Left renal cortex interstitium (tissue), 4 donors: ENCODE results near the gene TAF4. TPM values are rescaled to one million over a fixed set of nuclear protein-coding genes. Genes with fewer than 3 reads are reported as not detected.

Experiments
- DNase-seq, 4 donors: peaks; one replicate each; pipeline ENCODE4 v3.0.0-alpha.2; 2013; ENCODE audit warnings: low read depth in 4 of 4, low spot score in 2 of 4, missing footprints in 1 of 4
- polyA plus RNA-seq, 4 donors: library from polyadenylated mRNA; unstranded; fragments of 120-200 nt; gene quantifications; one replicate each; pipeline ENCODE4 v1.2.1, GENCODE V29; 2013; ENCODE audit not compliant: insufficient read length in 4 of 4

TAF4 gene
- polyA plus RNA-seq, 4 donors, result 14.1 to 28.7 (median 20.1) TPM

DNA sequence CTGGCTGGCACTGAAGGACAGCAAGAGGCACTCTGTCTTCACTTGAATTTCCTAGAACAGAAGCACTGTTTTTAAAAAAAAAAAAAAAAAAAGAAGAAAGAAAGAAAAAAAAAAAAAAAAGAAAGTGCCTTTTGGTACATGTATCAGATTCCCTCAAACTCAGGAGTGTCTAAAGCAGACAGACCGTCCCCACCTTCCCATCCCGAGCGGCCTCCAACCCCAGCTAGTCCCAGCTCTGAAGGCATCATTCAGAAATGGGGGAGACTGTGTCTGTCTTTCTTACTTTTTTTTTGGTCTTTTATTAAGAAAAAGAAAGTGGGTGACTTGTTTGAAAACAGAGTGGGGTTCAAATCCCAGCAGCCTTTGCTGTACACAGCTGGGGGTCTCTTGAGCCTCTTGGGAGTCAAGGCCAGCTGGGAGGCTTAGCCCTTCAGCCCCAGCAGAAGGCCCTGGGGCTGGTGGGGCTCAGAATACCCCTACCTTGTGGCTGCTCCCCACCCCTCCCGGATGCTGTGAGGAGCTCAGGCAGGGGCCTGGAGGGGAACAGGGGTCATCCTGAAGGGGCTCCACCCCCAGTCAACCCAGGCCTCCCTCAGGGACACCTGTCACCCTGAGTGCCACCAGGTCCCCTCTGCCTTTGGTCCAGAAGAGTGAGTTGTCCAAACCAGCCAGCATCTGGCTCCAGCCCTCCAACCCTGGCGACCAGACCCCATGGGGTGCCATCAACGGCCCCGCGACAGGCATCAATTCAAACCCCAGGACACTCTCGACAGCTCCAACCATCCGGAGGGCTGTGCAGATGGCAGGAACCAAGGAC, 128.3 kb downstream of the TAF4 start:
- DNase-seq, result no peak

- DNase-seq, result no peak
Measured at GRCh38 chr20:61936701-61937131, 129.0 kb downstream of the TAF4 start.

DNA sequence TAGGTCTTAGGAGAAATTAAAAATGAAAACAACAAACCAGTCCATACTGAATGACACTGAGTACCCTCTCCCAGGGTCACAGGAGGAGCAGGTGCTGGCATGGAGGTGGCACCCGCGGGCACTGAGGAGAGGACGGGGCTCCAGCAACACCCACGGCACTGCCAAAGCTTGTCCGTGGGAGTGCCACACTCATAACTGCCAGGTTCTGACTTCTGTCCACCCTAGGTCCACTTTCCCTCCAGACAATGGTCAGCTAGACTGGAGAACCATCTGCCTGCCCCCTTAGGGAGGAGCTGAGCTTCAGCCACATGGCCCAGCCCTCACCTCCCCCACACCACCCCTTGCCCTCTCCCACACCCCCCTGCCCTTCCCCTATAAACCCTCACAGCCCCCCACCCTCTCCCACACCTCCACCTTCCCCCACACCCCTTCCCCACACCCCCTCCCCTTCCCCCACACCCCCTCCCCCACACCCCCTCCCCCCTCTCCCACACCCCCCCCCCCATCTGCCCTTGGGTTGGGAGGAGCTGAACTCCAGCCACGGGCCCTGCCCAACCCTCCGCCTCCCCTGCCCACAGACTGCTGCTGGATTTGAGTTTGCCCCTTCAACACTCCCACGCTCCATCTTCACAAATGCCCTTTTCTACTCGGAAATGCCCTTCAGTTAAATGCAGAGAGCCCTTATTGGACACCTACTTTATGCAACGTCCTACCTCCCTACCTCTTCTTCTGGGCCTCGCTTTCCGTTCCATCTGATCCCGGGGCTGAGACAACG, 129.6 kb downstream of the TAF4 start:
- DNase-seq, result no peak

DNA sequence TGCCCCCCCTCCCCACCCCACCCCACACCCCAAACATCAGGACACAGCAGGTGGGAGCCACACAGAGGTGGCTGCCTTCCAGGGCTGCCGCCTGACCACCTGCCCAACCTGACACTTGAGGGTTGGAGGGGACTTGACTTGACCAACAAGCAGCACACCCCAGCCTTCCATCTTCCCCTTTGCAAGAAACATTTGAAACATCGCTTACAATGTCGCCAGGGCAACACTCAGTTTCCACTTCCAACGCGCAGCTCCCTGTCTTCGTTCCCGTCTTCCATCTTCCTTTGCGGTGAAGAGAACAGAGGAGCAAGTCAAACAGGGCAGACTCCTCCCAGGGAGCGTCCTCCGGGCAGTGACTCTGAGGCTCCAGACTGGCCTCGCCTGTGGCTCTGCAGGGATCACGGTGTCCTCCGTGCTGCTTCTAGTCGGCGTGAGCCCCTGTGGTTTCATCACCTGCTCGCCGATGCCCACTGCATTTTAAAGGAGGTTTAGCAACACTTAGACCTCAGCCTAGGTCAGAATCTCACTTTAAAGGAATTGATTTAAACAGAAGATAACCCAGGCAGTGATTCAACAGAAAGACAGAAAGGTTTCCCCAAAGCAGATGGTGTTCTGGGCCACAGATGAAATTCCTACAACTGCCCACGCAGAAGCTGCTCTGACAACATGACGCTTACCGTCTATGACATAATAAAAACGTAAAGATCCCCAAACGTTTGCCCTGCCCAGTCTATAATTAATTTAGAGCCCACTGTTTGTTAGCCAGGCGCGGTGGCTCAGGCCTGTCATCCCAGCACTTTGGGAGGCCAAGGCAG, 130.8 kb downstream of the TAF4 start:
- no peak for DNase-seq

GRCh38 chr20:61933951-61934715, 131.5 kb downstream of the TAF4 start:
- DNase-seq, result no peak

- no peak for DNase-seq
Measured at GRCh38 chr20:61933481-61933950, 132.2 kb downstream of the TAF4 start.

GRCh38 chr20:61932711-61933480, 132.8 kb downstream of the TAF4 start:
- DNase-seq, result no peak

DNA sequence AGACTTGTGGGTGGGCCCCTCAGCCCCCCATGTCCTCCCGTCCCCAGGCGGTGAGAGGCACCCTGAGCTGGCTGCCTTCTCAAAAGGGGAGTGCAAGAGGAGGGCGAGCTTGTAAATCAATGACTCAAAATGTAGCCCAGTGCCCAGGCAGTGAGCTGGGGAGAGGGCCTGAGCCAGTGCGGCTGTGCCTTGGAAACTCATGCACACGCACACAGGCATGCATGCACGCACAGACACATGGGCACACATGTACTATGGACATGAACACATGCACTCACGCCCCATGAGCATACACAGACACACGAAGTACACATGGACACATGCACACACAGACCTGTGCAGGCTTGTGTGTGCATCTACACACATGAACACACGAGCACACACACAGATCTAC, 133.5 kb downstream of the TAF4 start:
- no peak for DNase-seq

GRCh38 chr20:61931476-61932198, 134.0 kb downstream of the TAF4 start:
- no peak for DNase-seq

DNA sequence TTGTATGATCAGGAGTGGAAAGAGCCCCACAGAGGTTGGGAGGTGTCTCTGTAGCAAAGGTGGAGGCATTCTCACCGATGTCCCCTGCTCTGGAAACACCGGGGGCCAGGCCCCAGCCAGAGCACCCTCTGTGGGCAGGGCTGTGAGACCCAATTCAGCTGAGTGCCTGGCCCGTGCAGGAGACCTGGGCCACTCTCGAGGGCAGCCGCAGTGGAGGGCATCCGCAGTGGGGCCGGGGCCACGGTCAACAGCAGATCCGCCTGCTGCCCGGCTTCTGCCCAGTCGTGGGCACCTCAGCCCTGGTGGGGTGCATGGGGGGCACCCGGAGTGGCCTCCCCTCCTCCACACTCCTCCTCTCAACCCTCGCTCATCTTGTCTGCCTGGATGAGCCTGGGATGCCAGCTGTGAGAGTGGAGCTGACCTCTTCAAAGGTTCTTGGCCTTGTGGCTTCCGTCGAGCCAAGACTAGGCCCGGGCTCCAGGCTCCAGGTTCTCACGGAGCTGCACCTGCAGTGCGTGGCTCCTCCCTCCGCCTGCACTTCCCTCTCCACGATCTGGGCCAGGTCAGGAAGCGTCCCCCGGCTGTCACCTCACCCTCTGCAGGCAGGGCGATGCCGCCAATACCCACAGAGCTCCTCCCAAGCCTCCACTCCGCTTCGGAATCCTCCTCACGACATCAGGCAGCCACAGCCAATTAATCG, 134.8 kb downstream of the TAF4 start:
- no peak for DNase-seq

DNA sequence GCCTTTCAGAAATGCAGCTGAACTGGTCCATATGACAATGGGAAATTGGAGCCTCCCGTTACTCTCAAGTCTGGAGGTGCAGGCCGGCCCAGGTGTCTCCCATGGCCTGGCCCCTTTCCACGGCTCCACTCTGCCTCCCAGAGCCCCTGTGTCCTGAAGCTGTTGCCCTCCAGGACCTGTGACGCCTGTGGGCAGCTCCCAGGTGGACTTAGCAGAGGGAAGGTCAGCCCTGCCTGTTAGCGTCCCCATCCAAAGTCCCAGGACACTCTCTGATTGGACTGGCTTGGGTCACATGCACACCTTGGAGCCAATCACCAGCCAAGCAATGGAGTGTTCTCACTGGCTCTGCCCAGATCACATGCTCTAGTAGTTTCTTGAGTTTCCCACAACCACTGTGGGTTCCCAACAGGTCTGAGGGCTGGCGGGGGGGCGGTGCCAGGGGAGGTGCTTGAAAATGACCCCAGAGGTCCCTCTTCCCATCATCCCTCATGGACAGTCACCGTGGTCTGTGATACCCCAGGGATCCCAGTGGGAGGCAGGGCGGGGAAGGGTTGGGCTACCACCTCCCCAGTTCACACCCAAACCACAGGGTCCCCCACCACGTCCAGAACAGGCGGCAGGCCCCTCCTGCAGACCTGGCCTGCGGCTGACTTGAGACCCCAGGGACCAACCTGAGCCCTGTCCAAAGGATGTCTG, 135.6 kb downstream of the TAF4 start:
- DNase-seq, result no peak

GRCh38 chr20:61929561-61929960, 136.1 kb downstream of the TAF4 start:
- no peak for DNase-seq

GRCh38 chr20:61927826-61928541, 137.7 kb downstream of the TAF4 start:
- DNase-seq, result no peak

DNA sequence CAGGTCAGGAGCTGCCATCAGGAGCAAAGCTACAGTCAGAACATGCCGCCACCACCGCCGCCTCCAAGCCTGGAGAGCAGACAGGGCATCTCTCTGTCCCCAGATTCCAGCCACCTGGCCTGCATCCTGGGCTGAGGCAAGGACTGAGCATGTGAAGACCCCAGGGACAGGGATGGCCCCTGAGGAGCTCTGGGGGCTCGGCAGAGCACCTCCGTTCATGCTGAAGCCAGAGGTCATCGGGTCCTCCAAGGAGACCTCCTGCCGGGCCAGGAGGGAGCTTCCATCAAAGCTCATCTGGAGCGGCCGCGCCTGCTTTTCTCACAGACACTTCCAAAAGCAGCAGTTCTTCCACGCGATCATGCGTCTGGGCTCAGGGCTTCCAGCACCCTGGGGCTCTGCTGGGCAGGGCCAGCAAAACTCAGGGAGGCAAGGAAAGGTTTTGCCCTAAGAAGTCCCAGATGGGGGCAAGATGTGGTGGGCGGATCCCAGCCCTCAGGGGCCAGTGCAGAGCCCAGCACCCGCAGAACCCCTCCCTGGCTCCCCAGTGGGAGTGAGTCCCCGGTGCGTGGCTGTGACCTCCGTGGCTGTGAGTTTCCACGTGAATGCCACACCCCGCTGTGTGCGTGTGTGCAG, 138.4 kb downstream of the TAF4 start:
- DNase-seq, result no peak

DNA sequence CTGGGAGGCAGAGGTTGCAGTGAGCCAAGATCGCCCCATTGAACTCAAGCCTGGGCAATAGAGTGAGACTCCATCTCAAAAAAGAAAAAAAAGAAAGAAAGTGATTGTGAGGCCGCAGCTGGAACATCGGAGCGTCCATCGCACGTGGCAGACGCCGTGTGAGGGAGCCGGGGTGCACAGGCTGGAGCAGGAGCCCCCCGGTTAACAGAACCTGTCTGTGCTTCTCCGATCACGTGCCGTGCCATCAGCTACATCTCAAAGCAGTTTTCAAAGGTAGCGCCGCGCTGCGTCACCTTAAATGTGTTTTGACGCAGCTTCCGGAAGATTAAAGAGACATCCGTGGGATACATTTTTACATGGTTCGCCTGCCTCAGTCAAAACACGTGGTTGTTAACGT, 138.9 kb downstream of the TAF4 start:
- no peak for DNase-seq

DNA sequence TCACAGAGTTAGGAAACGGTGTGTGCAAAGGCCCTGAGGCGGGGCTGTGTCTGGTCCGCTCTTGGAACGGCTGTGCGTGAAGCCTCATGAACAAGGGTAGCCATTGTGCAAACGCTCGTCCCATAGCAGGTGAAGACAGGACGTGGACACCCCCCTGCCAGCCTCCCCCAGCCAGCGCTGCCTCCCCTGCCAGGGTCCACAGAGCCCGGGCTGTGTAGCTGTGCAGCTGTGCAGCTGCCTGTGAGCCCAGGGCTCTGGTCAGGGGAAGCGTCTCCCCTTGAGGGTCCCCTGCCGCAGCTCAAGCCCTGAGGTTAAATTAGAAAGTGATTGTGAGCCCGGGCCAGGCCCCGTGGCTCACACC, 139.4 kb downstream of the TAF4 start:
- DNase-seq, result no peak
